GM19035 (cell line): Measurements from ENCODE around the gene BTF3L4.
A peak's percentile ranks its signal among the peaks of the same experiment; 100 is the strongest.
"Not testable (repeated sequence)": the region's sequence is repeated elsewhere in the genome, so short reads cannot be mapped to it uniquely, and the experiment has no call there.

ENCODE experiments used
- ATAC-seq: cut with Tn5 transposase; IDR thresholded peaks from one replicate; pipeline ENCODE4 v1.9.1; 2021; ENCODE audit not compliant: unreplicated experiment

Gene BTF3L4

GRCh38 chr1:52055066-52055865 lies 829 bp upstream of the BTF3L4 start, which contains the start of gene TXNDC12:
Gene TXNDC12, minus strand, starts transcription at chr1:52055191. Its CDS starts 95 bp downstream, at chr1:52055096.
- peak; percentile 43 for ATAC-seq

DNA sequence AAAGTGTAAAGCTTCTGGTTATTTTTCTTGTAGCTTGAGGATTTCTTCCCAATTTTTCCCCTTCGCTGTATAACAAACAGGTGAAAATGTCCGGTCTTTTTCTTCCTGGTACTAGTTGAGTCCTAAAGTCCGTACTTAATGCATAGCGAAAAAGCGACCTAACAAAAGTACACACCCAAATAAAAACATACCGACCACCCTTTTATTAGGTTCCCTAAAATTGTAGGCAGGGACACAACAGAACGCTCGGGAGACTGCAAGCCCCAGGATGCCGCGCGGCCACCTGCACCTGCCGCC lies 281 bp upstream of the BTF3L4 start:
- no peak for ATAC-seq

- ATAC-seq, result no peak
Observed at GRCh38 chr1:52056937-52057231, 789 bp downstream of the BTF3L4 start.

DNA sequence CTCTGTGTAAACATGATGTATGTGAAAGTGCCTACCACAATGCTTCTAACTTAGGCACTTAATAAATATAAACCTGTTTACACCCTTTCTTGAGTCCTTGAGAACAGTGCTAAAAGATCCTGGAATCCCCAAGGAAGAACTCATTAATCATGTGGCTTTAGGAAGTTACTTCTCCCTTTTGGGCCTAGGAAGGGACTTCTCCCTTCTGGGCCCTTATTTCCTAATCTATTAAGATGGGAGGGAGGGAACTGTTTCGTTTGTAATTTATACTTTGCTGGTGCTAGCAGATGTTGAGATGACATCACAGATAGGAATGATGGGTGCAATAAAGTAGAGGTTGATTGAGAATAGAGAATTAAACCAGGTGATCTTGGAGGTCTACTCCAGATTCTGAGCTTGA lies 1.2 kb downstream of the BTF3L4 start:
- no peak for ATAC-seq

DNA sequence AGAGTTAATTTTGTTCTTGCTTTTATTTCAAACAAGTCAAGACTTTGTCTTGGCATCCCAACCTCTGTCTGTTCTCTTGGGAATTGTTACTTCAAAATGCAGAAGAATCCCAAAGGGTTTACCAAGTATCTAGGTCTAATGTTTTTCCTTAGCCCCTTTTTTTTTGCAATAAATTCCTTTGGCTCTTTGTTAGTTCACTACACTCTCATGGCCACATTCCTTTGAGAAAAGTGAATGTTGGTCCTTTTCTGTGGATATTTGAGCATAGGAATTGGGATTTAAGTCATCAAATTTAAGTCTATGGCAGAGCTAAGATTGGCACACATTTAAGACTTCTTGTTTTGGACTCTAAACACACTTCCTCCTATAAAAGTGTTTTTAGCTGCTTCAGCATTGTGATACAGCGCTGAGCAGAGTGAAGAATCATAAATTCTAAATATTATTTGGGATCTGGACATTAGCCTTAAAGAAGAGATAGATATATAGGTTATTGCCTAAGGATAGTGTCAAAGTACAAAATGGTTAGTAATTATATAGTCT lies 1.9 kb downstream of the BTF3L4 start:
- no peak for ATAC-seq

DNA sequence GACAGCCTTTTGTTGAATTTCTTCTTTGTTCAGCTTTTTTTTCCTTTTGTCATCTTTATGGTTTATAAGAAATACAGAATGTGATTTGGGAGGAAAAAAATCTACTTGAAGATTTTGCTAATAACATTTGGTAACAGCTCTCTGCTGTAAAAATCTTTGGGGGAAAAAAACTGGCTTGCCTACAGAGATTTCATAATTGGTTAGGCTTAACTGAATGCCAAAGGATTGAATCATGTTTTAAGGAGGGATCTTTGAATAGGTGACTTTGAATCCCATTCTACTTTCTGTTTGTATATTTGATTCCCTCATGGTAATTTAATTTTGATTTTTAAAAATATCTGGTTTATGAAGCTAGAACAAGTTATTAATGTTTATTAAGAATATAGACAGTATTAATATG lies 3.2 kb downstream of the BTF3L4 start:
- no peak for ATAC-seq

DNA sequence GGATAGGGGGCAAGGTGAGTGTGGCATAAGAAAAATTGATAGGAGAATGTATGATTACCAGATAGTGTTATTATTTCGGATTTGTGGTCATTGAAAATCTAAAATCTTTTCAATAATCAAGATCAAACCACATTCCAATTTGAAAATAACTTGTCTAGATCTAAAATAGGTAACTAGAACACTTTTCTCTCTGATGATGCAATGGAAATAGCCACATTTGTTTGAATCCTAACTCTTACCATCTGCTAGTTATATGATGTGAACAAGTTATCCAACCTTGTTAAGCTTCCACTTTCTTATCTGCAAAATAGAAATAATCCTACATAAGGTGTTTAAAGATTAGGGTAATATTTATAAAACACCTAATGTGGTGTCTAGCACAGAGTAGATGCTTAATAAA lies 3.8 kb downstream of the BTF3L4 start:
- no peak for ATAC-seq

DNA sequence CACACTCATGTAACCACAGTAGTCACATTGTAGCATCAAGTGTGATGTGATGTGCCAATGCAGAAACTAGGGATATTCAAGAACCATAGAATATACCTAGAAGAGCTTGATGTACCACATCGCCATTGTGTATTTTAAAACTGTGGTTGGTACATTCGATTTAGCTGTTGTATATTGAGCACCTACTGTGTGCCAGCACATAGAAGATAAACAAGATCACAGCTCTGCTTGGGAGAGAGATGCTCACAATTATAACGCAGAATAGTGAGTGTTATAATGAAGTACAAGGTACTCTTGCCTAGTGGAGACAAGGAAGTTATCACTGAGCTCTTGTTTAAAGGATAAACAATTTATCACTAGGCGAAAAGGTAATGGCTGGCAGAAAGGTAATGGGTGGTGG lies 4.7 kb downstream of the BTF3L4 start:
- ATAC-seq, result no peak

- ATAC-seq, result no peak
Observed at GRCh38 chr1:52063192-52063591, 7.1 kb downstream of the BTF3L4 start.

DNA sequence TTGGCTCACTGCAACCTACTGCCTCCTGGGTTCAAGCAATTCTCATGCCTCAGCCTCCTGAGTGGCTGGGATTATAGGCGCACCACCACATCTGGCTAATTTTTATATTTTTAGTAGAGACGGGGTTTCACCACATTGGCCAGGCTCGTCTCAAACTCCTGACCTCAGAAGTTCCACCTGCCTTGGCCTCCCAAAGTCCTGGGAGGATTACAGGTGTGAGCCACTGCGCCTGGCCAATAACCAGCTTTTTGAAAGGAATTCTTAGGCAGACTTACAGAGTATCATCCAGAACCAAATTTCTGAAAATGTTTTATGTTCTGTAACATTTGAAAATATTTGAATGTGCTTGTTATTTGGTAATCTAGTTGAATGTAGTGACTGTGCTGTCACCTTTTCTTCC lies 14.6 kb downstream of the BTF3L4 start:
- ATAC-seq, result no peak

- no peak for ATAC-seq
Observed at GRCh38 chr1:52072291-52072690, 16.2 kb downstream of the BTF3L4 start.

- not testable (repeated sequence) for ATAC-seq
Observed at GRCh38 chr1:52077277-52077676, 21.2 kb downstream of the BTF3L4 start.

- no peak for ATAC-seq
Observed at GRCh38 chr1:52080014-52080415, 23.9 kb downstream of the BTF3L4 start.

DNA sequence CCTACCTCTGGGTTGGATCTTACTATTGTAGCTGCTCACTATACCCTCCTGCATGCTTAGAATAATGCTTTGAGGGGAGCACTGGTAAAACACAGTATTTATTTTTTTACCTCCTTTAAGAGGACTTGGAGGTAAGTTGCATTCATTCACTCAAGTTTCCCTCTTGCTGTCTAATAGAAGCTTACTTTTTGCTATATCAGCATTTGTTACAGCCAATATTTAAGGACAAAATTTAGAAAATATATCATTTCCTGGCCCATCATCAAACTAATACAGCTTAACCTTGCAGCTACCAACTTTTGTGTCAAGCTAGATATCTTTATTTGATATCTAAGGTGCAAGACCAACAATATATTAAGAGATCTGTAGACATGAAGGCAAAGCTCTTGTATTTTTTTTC lies 31.8 kb downstream of the BTF3L4 start:
- ATAC-seq, result not testable (repeated sequence)

GRCh38 chr1:52094300-52094699 lies 38.2 kb downstream of the BTF3L4 start:
- not testable (repeated sequence) for ATAC-seq

DNA sequence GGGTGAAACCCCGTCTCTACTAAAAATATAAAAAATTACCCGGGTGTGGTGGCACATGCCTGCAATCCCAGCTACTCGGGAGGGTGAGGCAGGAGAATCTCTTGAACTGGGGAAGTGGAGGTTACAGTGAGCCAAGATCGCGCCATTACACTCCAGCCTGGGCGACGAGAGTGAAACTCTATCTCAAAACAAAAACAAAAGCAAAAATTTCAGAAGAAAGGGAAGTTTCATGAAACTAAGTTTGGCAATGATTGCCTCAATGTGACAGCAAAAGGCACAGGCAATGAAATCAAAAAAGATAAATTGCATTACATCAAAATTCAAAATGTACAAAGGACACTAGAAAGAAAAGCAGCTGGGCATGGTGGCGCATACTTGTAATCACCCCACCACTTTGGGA lies 40.1 kb downstream of the BTF3L4 start:
- ATAC-seq, result no peak

GRCh38 chr1:52098139-52098871 lies 42.2 kb downstream of the BTF3L4 start:
- ATAC-seq, result no peak

DNA sequence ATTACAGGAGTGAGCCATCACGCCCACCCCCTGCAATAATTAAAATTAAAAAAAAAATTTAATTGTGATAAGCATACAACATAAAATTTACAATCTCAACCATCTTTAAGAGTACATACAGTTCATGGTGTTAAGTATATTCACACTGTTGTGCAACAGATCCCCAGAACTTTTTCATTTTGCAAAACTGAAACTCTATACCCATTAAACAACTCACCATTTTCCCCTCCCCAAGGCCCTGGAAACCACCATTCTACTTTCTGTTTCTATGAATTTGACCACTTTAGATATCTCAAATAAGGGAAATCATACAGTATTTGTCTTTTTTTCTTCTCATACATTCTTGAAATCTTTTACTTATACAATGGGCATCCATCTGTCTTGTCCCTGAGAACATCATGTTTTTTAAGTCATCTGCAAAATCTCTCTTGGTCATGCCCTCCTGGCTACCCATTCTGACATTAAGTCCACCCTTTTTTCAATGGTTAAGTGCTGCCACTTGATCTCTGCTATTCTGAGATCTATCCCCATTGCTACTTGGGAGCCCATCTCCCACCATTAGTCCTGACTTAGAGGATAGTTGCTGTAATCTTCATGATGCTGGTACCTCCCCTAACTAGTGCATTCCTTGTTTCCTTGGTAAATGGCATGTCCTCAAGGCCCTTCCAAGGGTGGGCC lies 46.4 kb downstream of the BTF3L4 start:
- peak; percentile 62 for ATAC-seq

DNA sequence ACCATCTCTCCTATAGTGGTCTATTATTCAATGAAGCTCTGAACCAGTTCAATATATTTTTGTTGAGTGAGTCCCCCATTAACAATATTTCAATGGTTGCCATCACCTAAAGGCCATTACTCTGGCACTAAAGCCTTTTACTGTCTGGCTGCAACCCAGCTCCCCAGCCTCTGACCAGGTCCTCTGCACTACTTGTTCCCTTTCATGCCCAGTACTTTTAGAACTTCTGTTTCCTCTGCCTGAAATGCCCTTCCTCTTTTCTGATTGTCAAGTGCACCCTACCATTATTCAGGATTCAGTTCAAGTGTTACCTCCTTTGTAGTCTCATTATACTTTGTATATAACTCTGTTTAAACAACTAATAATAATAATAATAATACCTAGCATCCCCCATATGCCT lies 55.4 kb downstream of the BTF3L4 start:
- ATAC-seq, result no peak

DNA sequence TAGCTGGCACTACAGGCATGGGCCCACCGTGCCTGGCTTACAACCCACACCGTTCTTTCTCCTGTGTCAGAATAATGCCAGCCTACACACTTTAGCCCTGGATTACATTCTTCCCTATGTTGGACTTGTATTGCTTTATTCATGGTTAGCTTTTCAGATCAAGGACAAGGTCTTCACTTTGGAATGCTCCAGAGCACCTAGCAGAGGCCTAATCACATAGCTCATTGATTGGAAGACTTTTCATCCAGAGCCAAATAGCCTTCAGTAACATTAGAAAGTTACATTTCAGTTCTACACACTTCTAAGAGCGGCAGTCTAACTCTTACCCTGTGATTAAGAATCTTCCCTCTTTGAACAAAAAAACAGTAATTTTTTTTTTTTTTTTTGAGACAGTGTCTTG lies 56.4 kb downstream of the BTF3L4 start:
- ATAC-seq, result no peak

- ATAC-seq, result no peak
Observed at GRCh38 chr1:52119301-52120079, 63.4 kb downstream of the BTF3L4 start.
